ENCODE results near the gene MRPL39. TPM values are rescaled to one million over a fixed set of nuclear protein-coding genes. Genes with fewer than 3 reads are reported as not detected.

MRPL39 gene
- total and polyA plus RNA-seq, 2 of the 4 experiments (the other 2 are of a cell fraction) = 15.2 to 20.6 TPM

GRCh38 chr21:25539606-25540005, 67.7 kb downstream of the MRPL39 start:
- H3K4me2 ChIP-seq (ENCODE audit: low read depth, low read length) = no peak overlapping the region
- no peak overlapping the region for H4K5ac ChIP-seq (ENCODE audit: low read depth, low read length)
- no peaks in the 10 kb centered on the region for H3K36me3 ChIP-seq (ENCODE audit: control insufficient read depth, insufficient read depth, low read length)
- H2AK5ac ChIP-seq (ENCODE audit: low read depth, low read length) = no peak overlapping the region
- H3K79me1 ChIP-seq (ENCODE audit: low read depth in 1 of 2, low read length in 2 of 2) = no peaks in the 10 kb centered on the region
- DNase-seq (no peak), ATAC-seq (ENCODE audit: low read depth) (no peak)
- H3K27me3 ChIP-seq (ENCODE audit: control insufficient read depth, insufficient read depth, low read length) = no peaks in the 10 kb centered on the region
- H2AK9ac ChIP-seq (replicated peaks; ENCODE audit: low read depth, low read length, poor library complexity) = no peak overlapping the region
- H2BK15ac ChIP-seq (ENCODE audit: low read depth, low read length) = no peak overlapping the region
- no peak overlapping the region for H3K18ac ChIP-seq (ENCODE audit: low read depth, low read length)
- TF ChIP-seq RFX5 (IDR thresholded peaks at IDR 0.05; ENCODE audit: low read depth, low read length) = no peak
- dilution Hi-C loops (cut with HindIII; ENCODE audit: low sequenced_read_pairs, unreplicated experiment) = no loop called here
- intact Hi-C loops (cut with micrococcal nuclease) = no loop called here
- POLR2A ChIA-PET (ENCODE audit: unreplicated experiment) = no interaction called here
- no peak overlapping the region for H3K23ac ChIP-seq (ENCODE audit: low read depth, low read length)
- no peak overlapping the region for H4K91ac ChIP-seq (ENCODE audit: insufficient read depth, low read depth, low read length)
- no peak overlapping the region for H4K8ac ChIP-seq (ENCODE audit: low read depth in 2 of 2, low read length in 2 of 2)
- no peaks in the 10 kb centered on the region for H3K4me1 ChIP-seq (ENCODE audit: control insufficient read depth, insufficient read depth, low read length)
- H2BK120ac ChIP-seq (ENCODE audit: low read depth, low read length) = no peak overlapping the region
- H2AFZ ChIP-seq (replicated peaks; ENCODE audit: low read length, poor library complexity) = peak overlapping the region; percentile 39
- in situ Hi-C loops (cut with MboI; ENCODE audit: low sequenced_read_pairs) = no loop called here
- CTCF ChIA-PET = no interaction called here
- no peaks in the 10 kb centered on the region for H3K9me1 ChIP-seq (ENCODE audit: insufficient read depth, low read length)
- no peak overlapping the region for H3K14ac ChIP-seq (replicated peaks; ENCODE audit: low read depth, low read length)
- no TSS peak for BruUV-seq (replicated peaks)
- no peak overlapping the region for H3K27ac ChIP-seq (ENCODE audit: insufficient read depth, low read length)
- no peaks in the 10 kb centered on the region for H4K20me1 ChIP-seq (ENCODE audit: insufficient read depth, low read length)
- H2BK20ac ChIP-seq (ENCODE audit: low read depth, low read length) = no peak overlapping the region
- H3K4ac ChIP-seq (ENCODE audit: low read depth, low read length) = no peak overlapping the region
- no CpG with 5 or more reads among the region's 3 CpGs for WGBS, 2 experiments (ENCODE audit: extremely low coverage in 2 of 2, insufficient read length in 1 of 2)
- H3K4me3 ChIP-seq (ENCODE audit: insufficient read depth, low read depth, low read length) = no peak overlapping the region
- H3K56ac ChIP-seq (ENCODE audit: extremely low read depth, insufficient read depth, low read length) = no peak overlapping the region
- no peak overlapping the region for H2BK5ac ChIP-seq (ENCODE audit: low read depth, low read length, poor library complexity, severe bottlenecking)
- H3K9me3 ChIP-seq (ENCODE audit: control insufficient read depth, insufficient read depth, low read length) = no peaks in the 10 kb centered on the region; the same call in 1 of the 2 replicates
- no peak overlapping the region for H3K9ac ChIP-seq (ENCODE audit: low read depth, low read length)
